ENCODE measurements around the gene SPATA6. TPM values are rescaled to one million over a fixed set of nuclear protein-coding genes. Genes with fewer than 3 reads are reported as not detected.

Gene SPATA6
- total RNA-seq, 1 donor from 2014 or later, result 26.0 TPM

- DNase-seq (ENCODE audit: low read depth, low spot score), result no peak
- peaks cover 20% of the 10 kb centered on the region for H3K9me3 Mint-ChIP-seq
- no peaks in the 10 kb centered on the region for H3K27me3 Mint-ChIP-seq (ENCODE audit: low read depth)
- H3K27ac Mint-ChIP-seq (ENCODE audit: unreplicated experiment), result no peak overlapping the region
- no peaks in the 10 kb centered on the region for H3K4me1 Mint-ChIP-seq
- no peak for TF ChIP-seq CTCF (conservative IDR thresholded peaks at IDR 0.05)
- H3K4me3 Mint-ChIP-seq, result no peak overlapping the region
- H3K36me3 Mint-ChIP-seq (ENCODE audit: low read depth), result peaks cover 57% of the 10 kb centered on the region
Observed at GRCh38 chr1:48371598-48371997, 100.4 kb downstream of the SPATA6 start.

- Mint-ChIP-seq H3K9me3 (peaks cover 2% of the 10 kb centered on the region), H3K4me3 (no peak overlapping the region), H3K36me3 (ENCODE audit: low read depth) (peaks cover 7% of the 10 kb centered on the region), H3K4me1 (no peaks in the 10 kb centered on the region), H3K27me3 (ENCODE audit: low read depth) (no peaks in the 10 kb centered on the region), H3K27ac (ENCODE audit: unreplicated experiment) (no peak overlapping the region)
- DNase-seq (ENCODE audit: low read depth, low spot score), result no peak
- TF ChIP-seq CTCF (conservative IDR thresholded peaks at IDR 0.05), result no peak
Observed at GRCh38 chr1:48362901-48363300, 109.1 kb downstream of the SPATA6 start.

GRCh38 chr1:48356901-48357300, 115.1 kb downstream of the SPATA6 start:
- Mint-ChIP-seq H3K4me3 (no peak overlapping the region), H3K27ac (ENCODE audit: unreplicated experiment) (no peak overlapping the region), H3K27me3 (ENCODE audit: low read depth) (no peaks in the 10 kb centered on the region), H3K9me3 (no peaks in the 10 kb centered on the region), H3K36me3 (ENCODE audit: low read depth) (no peaks in the 10 kb centered on the region), H3K4me1 (no peaks in the 10 kb centered on the region)
- no peak for TF ChIP-seq CTCF (conservative IDR thresholded peaks at IDR 0.05)
- no peak for DNase-seq (ENCODE audit: low read depth, low spot score)

- Mint-ChIP-seq H3K27me3 (ENCODE audit: low read depth) (no peaks in the 10 kb centered on the region), H3K4me3 (no peak overlapping the region), H3K4me1 (peaks cover 10% of the 10 kb centered on the region), H3K36me3 (ENCODE audit: low read depth) (peaks cover 29% of the 10 kb centered on the region), H3K27ac (ENCODE audit: unreplicated experiment) (no peak overlapping the region), H3K9me3 (peaks cover 19% of the 10 kb centered on the region)
- DNase-seq (ENCODE audit: low read depth, low spot score), result no peak
- no peak for TF ChIP-seq CTCF (conservative IDR thresholded peaks at IDR 0.05)
Observed at GRCh38 chr1:48344373-48344772, 127.6 kb downstream of the SPATA6 start.

GRCh38 chr1:48341221-48341620, 130.8 kb downstream of the SPATA6 start:
- TF ChIP-seq CTCF (conservative IDR thresholded peaks at IDR 0.05), result no peak
- Mint-ChIP-seq H3K36me3 (ENCODE audit: low read depth) (peaks cover 27% of the 10 kb centered on the region), H3K9me3 (peaks cover 16% of the 10 kb centered on the region), H3K27me3 (ENCODE audit: low read depth) (no peaks in the 10 kb centered on the region), H3K4me1 (peaks cover 17% of the 10 kb centered on the region), H3K4me3 (no peak overlapping the region), H3K27ac (ENCODE audit: unreplicated experiment) (no peak overlapping the region)
- no peak for DNase-seq (ENCODE audit: low read depth, low spot score)

GRCh38 chr1:48338257-48338656, 133.7 kb downstream of the SPATA6 start:
- DNase-seq (ENCODE audit: low read depth, low spot score), result no peak
- no peak overlapping the region for H3K4me3 Mint-ChIP-seq
- no peak overlapping the region for H3K27ac Mint-ChIP-seq (ENCODE audit: unreplicated experiment)
- no peaks in the 10 kb centered on the region for H3K27me3 Mint-ChIP-seq (ENCODE audit: low read depth)
- peaks cover 17% of the 10 kb centered on the region for H3K4me1 Mint-ChIP-seq
- H3K36me3 Mint-ChIP-seq (ENCODE audit: low read depth), result peaks cover 37% of the 10 kb centered on the region
- H3K9me3 Mint-ChIP-seq, result peaks cover 16% of the 10 kb centered on the region
- TF ChIP-seq CTCF (conservative IDR thresholded peaks at IDR 0.05), result no peak
